Renal pelvis (tissue), 4 donors: Measurements from ENCODE around the gene SLC38A3. TPM values are rescaled to one million over a fixed set of nuclear protein-coding genes. Genes with fewer than 3 reads are reported as not detected.

ENCODE experiments used
- DNase-seq: peaks from one replicate; pipeline ENCODE4 v3.0.0-alpha.2; 2013
- polyA plus RNA-seq, 3 donors: library from polyadenylated mRNA; unstranded; fragments of 120-200 nt; gene quantifications; one replicate each; pipeline ENCODE4 v1.2.1, GENCODE V29; 2013; ENCODE audit not compliant: insufficient read length in 3 of 3

Gene SLC38A3
- polyA plus RNA-seq, 3 donors = 8.3 to 9.4 (median 9.1) TPM

- no peak for DNase-seq
These were observed 60.9 kb downstream of the SLC38A3 start for GRCh38 chr3:50266017-50266416.

GRCh38 chr3:50266836-50267235 lies 61.8 kb downstream of the SLC38A3 start:
- DNase-seq = no peak

- peak; percentile 73 for DNase-seq
These were observed 62.3 kb downstream of the SLC38A3 start for GRCh38 chr3:50267280-50267913.

- DNase-seq = no peak
These were observed 63.2 kb downstream of the SLC38A3 start for GRCh38 chr3:50268276-50268675.

- DNase-seq = peak; percentile 72
These were observed 63.8 kb downstream of the SLC38A3 start, which contains the start of gene SEMA3B for GRCh38 chr3:50268703-50269451. TSS of gene SEMA3B (plus strand) at chr3:50269147. CDS start at chr3:50269241, 94 bp downstream.

GRCh38 chr3:50269460-50269859 lies 64.4 kb downstream of the SLC38A3 start:
- DNase-seq = no peak

- DNase-seq = no peak
These were observed 64.9 kb downstream of the SLC38A3 start for GRCh38 chr3:50269977-50270413.

- no peak for DNase-seq
These were observed 65.6 kb downstream of the SLC38A3 start for GRCh38 chr3:50270422-50271224.

Other genes starting within 250 kb of the SLC38A3 start
- 100 to 1,000 TPM; 250 to 390 (median 367) TPM for gene RBM5, start 116.4 kb upstream of the SLC38A3 start, polyA plus RNA-seq
- 10 to 100 TPM; 75.3 to 87.7 (median 78.6) TPM for gene SEMA3F, start 49.9 kb upstream of the SLC38A3 start, polyA plus RNA-seq
- gene GNAT1, start 13.7 kb upstream of the SLC38A3 start, polyA plus RNA-seq = under 1 TPM in 1 of 3 donors, not detected in 2; 0.03 TPM
- gene GNAI2, start 30.9 kb downstream of the SLC38A3 start, polyA plus RNA-seq = 100 to 1,000 TPM; 191 to 239 (median 193) TPM
- 100 to 1,000 TPM; 100 to 126 (median 122) TPM for gene SEMA3B, start 63.9 kb downstream of the SLC38A3 start, polyA plus RNA-seq
- gene LSMEM2, start 73.8 kb downstream of the SLC38A3 start, polyA plus RNA-seq = 1 to 10 TPM in 1 of 3 donors, under 1 TPM in 2; 0.31 to 1.5 (median 0.69) TPM
- 10 to 100 TPM; 44.4 to 52.2 (median 51.1) TPM for gene IFRD2, start 87.2 kb downstream of the SLC38A3 start, polyA plus RNA-seq
- gene HYAL3, start 94.1 kb downstream of the SLC38A3 start, polyA plus RNA-seq = 1 to 10 TPM; 3.9 to 5.7 (median 4.0) TPM
- gene NAA80, start 94.1 kb downstream of the SLC38A3 start, polyA plus RNA-seq = 10 to 100 TPM in 2 of 3 donors, 1 to 10 TPM in 1; 8.5 to 11.1 (median 10.5) TPM
- gene HYAL1, start 98.3 kb downstream of the SLC38A3 start, polyA plus RNA-seq = 1 to 10 TPM; 6.1 to 9.4 (median 7.7) TPM
- gene HYAL2, start 117.5 kb downstream of the SLC38A3 start, polyA plus RNA-seq = 10 to 100 TPM; 65.4 to 95.1 (median 80.3) TPM
- gene TUSC2, start 123.0 kb downstream of the SLC38A3 start, polyA plus RNA-seq = 10 to 100 TPM; 23.8 to 29.8 (median 28.0) TPM
- 10 to 100 TPM; 21.0 to 22.6 (median 21.5) TPM for gene RASSF1, start 135.6 kb downstream of the SLC38A3 start, polyA plus RNA-seq
- gene ZMYND10, start 140.5 kb downstream of the SLC38A3 start, polyA plus RNA-seq = 1 to 10 TPM; 3.4 to 4.5 (median 3.9) TPM
- gene NPRL2, start 145.5 kb downstream of the SLC38A3 start, polyA plus RNA-seq = 10 to 100 TPM; 29.2 to 32.9 (median 32.3) TPM
- 10 to 100 TPM; 16.8 to 17.9 (median 17.7) TPM for gene CYB561D2, start 145.6 kb downstream of the SLC38A3 start, polyA plus RNA-seq
- 10 to 100 TPM; 38.7 to 50.1 (median 45.9) TPM for gene TMEM115, start 154.2 kb downstream of the SLC38A3 start, polyA plus RNA-seq